IMR-90 (cell line): ENCODE results near the gene SVEP1. TPM values are rescaled to one million over a fixed set of nuclear protein-coding genes. Genes with fewer than 3 reads are reported as not detected.

Source experiments
- ATAC-seq: fragments of 200-7000 bp; cut with Tn5 transposase; 2 replicates; pipeline ENCODE4 v1.9.1; 2020; ENCODE audit warnings: low read depth, mild to moderate bottlenecking, moderate library complexity
- BruUV-seq: library from RNA; stranded (reverse); fragments of 400-500 nt; replicated peaks from 2 replicates; lab custom pipeline; 2021; lab: Mats Ljungman, UMichigan
- CTCF ChIA-PET: fragments of 300-600 bp; formaldehyde crosslinking; extraction: SDS; loops from one replicate; lab custom pipeline; 2021; ENCODE audit warnings: antibody characterized with exemption; lab: Yijun Ruan, JAX
- POLR2A ChIA-PET: fragments of 300-600 bp; sonication (Branson Sonifier 250); formaldehyde crosslinking; loops from one replicate; lab custom pipeline; 2022; ENCODE audit warnings: antibody characterized with exemption; ENCODE audit not compliant: unreplicated experiment; lab: Charles Lee
- DNase-seq: peaks from one replicate; pipeline ENCODE4 v3.0.0; 2013
- H2AFZ ChIP-seq: replicated peaks from 2 replicates; pipeline ENCODE3; 2013; ENCODE audit warnings: low read length, mild to moderate bottlenecking; ENCODE audit not compliant: poor library complexity
- H2AK5ac ChIP-seq: 2 replicates; pipeline ENCODE4 v1.6.1; 2013; ENCODE audit warnings: low read depth, low read length, inconsistent platforms
- H2AK9ac ChIP-seq: replicated peaks from 2 replicates; pipeline ENCODE3; 2013; ENCODE audit warnings: mild to moderate bottlenecking, low read depth, low read length, moderate library complexity; ENCODE audit not compliant: poor library complexity
- H2BK120ac ChIP-seq: 2 replicates; pipeline ENCODE4 v1.6.1; 2013; ENCODE audit warnings: low read depth, low read length, inconsistent platforms
- H2BK15ac ChIP-seq: 3 replicates; pipeline ENCODE4 v1.6.1; 2013; ENCODE audit warnings: low read depth, low read length, inconsistent platforms
- H2BK20ac ChIP-seq: 2 replicates; pipeline ENCODE4 v1.6.1; 2013; ENCODE audit warnings: low read depth, mild to moderate bottlenecking, inconsistent platforms, low read length, moderate library complexity
- H2BK5ac ChIP-seq: 2 replicates; pipeline ENCODE4 v1.6.1; 2013; ENCODE audit warnings: mild to moderate bottlenecking, low read depth, low read length, inconsistent platforms; ENCODE audit not compliant: poor library complexity, severe bottlenecking
- H3K14ac ChIP-seq: replicated peaks from 2 replicates; pipeline ENCODE4 v1.6.1; 2013; ENCODE audit warnings: low read depth, low read length, inconsistent platforms
- H3K18ac ChIP-seq: 2 replicates; pipeline ENCODE4 v1.6.1; 2013; ENCODE audit warnings: low read depth, low read length, control low read depth
- H3K23ac ChIP-seq: 2 replicates; pipeline ENCODE4 v1.6.1; 2013; ENCODE audit warnings: low read depth, low read length, inconsistent platforms
- H3K27ac ChIP-seq: 2 replicates; pipeline ENCODE4 v1.5.1; 2013; ENCODE audit warnings: mild to moderate bottlenecking, control low read depth, low read length; ENCODE audit not compliant: insufficient read depth
- H3K27me3 ChIP-seq: 2 replicates; pipeline ENCODE4 v1.6.1; 2013; ENCODE audit warnings: low read length; ENCODE audit not compliant: control insufficient read depth, insufficient read depth
- H3K36me3 ChIP-seq: 2 replicates; pipeline ENCODE4 v1.6.1; 2013; ENCODE audit warnings: low read length, mixed read lengths; ENCODE audit not compliant: control insufficient read depth, insufficient read depth
- H3K4ac ChIP-seq: 2 replicates; pipeline ENCODE4 v1.6.1; 2013; ENCODE audit warnings: low read depth, low read length, inconsistent platforms
- H3K4me1 ChIP-seq: 2 replicates; pipeline ENCODE4 v1.6.1; 2013; ENCODE audit warnings: low read length, mixed read lengths; ENCODE audit not compliant: control insufficient read depth, insufficient read depth
- H3K4me2 ChIP-seq: 2 replicates; pipeline ENCODE4 v1.6.1; 2013; ENCODE audit warnings: low read depth, mild to moderate bottlenecking, control low read depth, low read length, moderate library complexity
- H3K4me3 ChIP-seq: 2 replicates; pipeline ENCODE4 v1.5.1; 2013; ENCODE audit warnings: low read depth, mild to moderate bottlenecking, control low read depth, low read length, moderate library complexity; ENCODE audit not compliant: insufficient read depth
- H3K56ac ChIP-seq: 2 replicates; pipeline ENCODE4 v1.6.1; 2013; ENCODE audit warnings: low read length, inconsistent platforms; ENCODE audit not compliant: insufficient read depth; ENCODE audit errors: extremely low read depth
- H3K79me1 ChIP-seq, 2 experiments: 2 replicates each; pipeline ENCODE4 v1.6.1; 2013; ENCODE audit warnings: low read length in 2 of 2, inconsistent platforms in 1 of 2, low read depth in 1 of 2
- H3K9ac ChIP-seq: 2 replicates; pipeline ENCODE4 v1.6.1; 2013; ENCODE audit warnings: low read depth, low read length, control low read depth
- H3K9me1 ChIP-seq: 2 replicates; pipeline ENCODE4 v1.6.1; 2013; ENCODE audit warnings: low read length, inconsistent platforms; ENCODE audit not compliant: insufficient read depth
- H3K9me3 ChIP-seq: 2 replicates; pipeline ENCODE4 v1.6.1; 2013; ENCODE audit warnings: low read length; ENCODE audit not compliant: control insufficient read depth, insufficient read depth
- H4K20me1 ChIP-seq: 2 replicates; pipeline ENCODE4 v1.6.1; 2013; ENCODE audit warnings: low read length, inconsistent platforms; ENCODE audit not compliant: insufficient read depth
- H4K5ac ChIP-seq: 2 replicates; pipeline ENCODE4 v1.6.1; 2013; ENCODE audit warnings: mild to moderate bottlenecking, low read depth, low read length, control low read depth
- H4K8ac ChIP-seq, 2 experiments: 2 replicates each; pipeline ENCODE4 v1.6.1; 2013; ENCODE audit warnings: low read depth in 2 of 2, low read length in 2 of 2, control low read depth in 1 of 2, inconsistent platforms in 1 of 2
- H4K91ac ChIP-seq: 2 replicates; pipeline ENCODE4 v1.6.1; 2013; ENCODE audit warnings: low read depth, low read length, inconsistent platforms; ENCODE audit not compliant: insufficient read depth
- BHLHE40 ChIP-seq: fragments of 150-350 bp; IDR thresholded peaks from 2 replicates; pipeline ENCODE4 v1.6.1; 2016; ENCODE audit warnings: mild to moderate bottlenecking, low read depth, low read length
- CEBPB ChIP-seq: IDR thresholded peaks from 2 replicates; pipeline ENCODE4 v1.6.1; 2012; ENCODE audit warnings: low read depth, low read length, improper control_type of control experiment
- CHD1 ChIP-seq: IDR thresholded peaks from 2 replicates; pipeline ENCODE4 v1.6.1; 2012; ENCODE audit warnings: low read depth, low read length, improper control_type of control experiment
- FOS ChIP-seq: fragments of 150-350 bp; IDR thresholded peaks from 2 replicates; pipeline ENCODE4 v1.6.1; 2016; ENCODE audit warnings: low read depth, low read length
- MAFK ChIP-seq: IDR thresholded peaks from 2 replicates; pipeline ENCODE4 v1.6.1; 2012; ENCODE audit warnings: low read depth, low read length, improper control_type of control experiment
- MAZ ChIP-seq: IDR thresholded peaks from 2 replicates; pipeline ENCODE4 v1.6.1; 2012; ENCODE audit warnings: low read depth, mild to moderate bottlenecking, low read length, improper control_type of control experiment, moderate library complexity, borderline replicate concordance
- MXI1 ChIP-seq: IDR thresholded peaks from 2 replicates; pipeline ENCODE4 v1.6.1; 2012; ENCODE audit warnings: low read depth, mild to moderate bottlenecking, low read length, moderate library complexity, borderline replicate concordance
- NFE2L2 ChIP-seq: fragments of 150-350 bp; IDR thresholded peaks from 2 replicates; pipeline ENCODE4 v1.6.1; 2016; ENCODE audit warnings: low read depth, mild to moderate bottlenecking, low read length
- POLR2A ChIP-seq: IDR thresholded peaks from 2 replicates; pipeline ENCODE4 v1.6.1; 2012; ENCODE audit warnings: mild to moderate bottlenecking, low read depth, low read length
- RAD21 ChIP-seq: IDR thresholded peaks from 2 replicates; pipeline ENCODE4 v1.6.1; 2012; ENCODE audit warnings: low read length, improper control_type of control experiment
- RCOR1 ChIP-seq: IDR thresholded peaks from 2 replicates; pipeline ENCODE4 v1.6.1; 2012; ENCODE audit warnings: mild to moderate bottlenecking, low read length, improper control_type of control experiment; ENCODE audit not compliant: insufficient replicate concordance
- RFX5 ChIP-seq: IDR thresholded peaks from 2 replicates; pipeline ENCODE4 v1.8.0; 2012; ENCODE audit warnings: low read depth, mild to moderate bottlenecking, low read length, moderate library complexity
- SMC3 ChIP-seq: fragments of 150-350 bp; IDR thresholded peaks from 2 replicates; pipeline ENCODE4 v1.6.1; 2016; ENCODE audit warnings: low read depth, mild to moderate bottlenecking, antibody characterized with exemption, low read length, moderate library complexity
- USF2 ChIP-seq: fragments of 150-350 bp; IDR thresholded peaks from 2 replicates; pipeline ENCODE4 v1.6.1; 2017; ENCODE audit warnings: mild to moderate bottlenecking, antibody characterized with exemption, low read length, low read depth
- dilution Hi-C: fragments of 300-500 bp; cut with HindIII; formaldehyde crosslinking; loops from one replicate; pipeline ENCODE4 v1.14.3; 2018; ENCODE audit warnings: low sequenced_read_pairs; ENCODE audit not compliant: unreplicated experiment
- in situ Hi-C: fragments of 300-500 bp; cut with MboI; formaldehyde crosslinking; loops from 3 replicates; pipeline ENCODE4 v1.14.3; 2019; ENCODE audit warnings: low sequenced_read_pairs, inconsistent platforms, mixed read lengths
- intact Hi-C: fragments of 100-400 bp; cut with micrococcal nuclease; formaldehyde crosslinking; loops from 2 replicates; pipeline ENCODE4 v1.10.0; 2022
- polyA plus RNA-seq, 3 experiments: library from polyadenylated mRNA; depleted of rRNA; stranded (reverse); fragments of >200 nt; gene quantifications; 2 replicates each; pipeline ENCODE4 v1.2.3, GENCODE V29; 2012; ENCODE audit warnings: low replicate concordance in 1 of 3
- total RNA-seq: library from RNA; depleted of rRNA; stranded (reverse); fragments of >200 nt; gene quantifications from 2 replicates; pipeline ENCODE4 v1.2.3, GENCODE V29; 2012
- TF ChIP-seq, protein P1 (sequence below): fragments of 150-350 bp; IDR thresholded peaks from 2 replicates; pipeline ENCODE4 v1.6.1; 2016; ENCODE audit warnings: low read depth, mild to moderate bottlenecking, low read length, moderate library complexity, borderline replicate concordance
- TF ChIP-seq, protein P2 (sequence below): conservative IDR thresholded peaks from 2 replicates; pipeline ENCODE4 v1.5.1; 2012; ENCODE audit warnings: mild to moderate bottlenecking, low read depth, low read length, improper control_type of control experiment

Gene SVEP1
- total and polyA plus RNA-seq, 2 of the 4 experiments (the other 2 are of a cell fraction): 4.8 to 16.7 TPM

DNA sequence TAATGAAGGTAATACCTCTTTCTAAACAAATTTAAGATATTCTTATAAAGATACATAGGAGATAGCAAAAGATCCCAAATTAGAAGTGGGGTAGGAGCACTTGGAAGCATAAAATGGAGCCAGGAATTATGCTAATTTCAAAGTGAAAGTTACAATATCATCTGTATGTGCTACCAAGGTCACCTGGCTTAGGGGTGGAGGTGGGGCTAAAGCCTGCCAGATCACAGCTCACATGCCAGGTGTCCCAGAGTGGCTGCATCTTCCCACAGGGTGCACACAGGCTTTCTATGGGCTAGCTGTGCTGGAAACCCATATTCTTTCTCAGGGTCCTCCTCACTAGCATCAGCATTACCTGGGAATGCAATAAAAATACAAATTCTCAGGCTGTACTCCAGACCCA is 123.7 kb downstream of the SVEP1 start:
- ChIA-PET CTCF (no interaction called here), POLR2A (no interaction called here)
- dilution Hi-C loops: no loop called here
- H3K14ac ChIP-seq: no peak overlapping the region
- no peak overlapping the region for H2AK9ac ChIP-seq
- H3K56ac ChIP-seq: no peak overlapping the region
- no peak overlapping the region for H4K5ac ChIP-seq
- H3K9me3 ChIP-seq: no peaks in the 10 kb centered on the region
- intact Hi-C loops: no loop called here
- H2BK15ac ChIP-seq: no peak overlapping the region
- no peak overlapping the region for H2AFZ ChIP-seq
- H2BK120ac ChIP-seq: no peak overlapping the region
- H2AK5ac ChIP-seq: no peak overlapping the region
- H4K20me1 ChIP-seq: no peaks in the 10 kb centered on the region
- H3K4me3 ChIP-seq: no peak overlapping the region
- H3K27ac ChIP-seq: no peak overlapping the region
- no peak overlapping the region for H2BK5ac ChIP-seq
- no peak overlapping the region for H2BK20ac ChIP-seq
- no peaks in the 10 kb centered on the region; a peak in 1 of 4 replicates for H3K79me1 ChIP-seq
- H3K36me3 ChIP-seq: peaks cover 6% of the 10 kb centered on the region
- no peak overlapping the region for H3K18ac ChIP-seq
- no peaks in the 10 kb centered on the region for H3K27me3 ChIP-seq
- H3K4ac ChIP-seq: no peak overlapping the region
- ATAC-seq (no peak), DNase-seq (no peak)
- TF ChIP-seq MAZ: no peak
- no peak for TF ChIP-seq NFE2L2
- no peak for TF ChIP-seq RAD21
- TF ChIP-seq RFX5: no peak
- TF ChIP-seq CEBPB: no peak
- TF ChIP-seq, protein P1, sequence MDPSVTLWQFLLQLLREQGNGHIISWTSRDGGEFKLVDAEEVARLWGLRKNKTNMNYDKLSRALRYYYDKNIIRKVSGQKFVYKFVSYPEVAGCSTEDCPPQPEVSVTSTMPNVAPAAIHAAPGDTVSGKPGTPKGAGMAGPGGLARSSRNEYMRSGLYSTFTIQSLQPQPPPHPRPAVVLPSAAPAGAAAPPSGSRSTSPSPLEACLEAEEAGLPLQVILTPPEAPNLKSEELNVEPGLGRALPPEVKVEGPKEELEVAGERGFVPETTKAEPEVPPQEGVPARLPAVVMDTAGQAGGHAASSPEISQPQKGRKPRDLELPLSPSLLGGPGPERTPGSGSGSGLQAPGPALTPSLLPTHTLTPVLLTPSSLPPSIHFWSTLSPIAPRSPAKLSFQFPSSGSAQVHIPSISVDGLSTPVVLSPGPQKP: no peak
- no peak for TF ChIP-seq USF2
- no peak for TF ChIP-seq BHLHE40
- TF ChIP-seq FOS: no peak
- TF ChIP-seq POLR2A: no peak
- TF ChIP-seq MXI1: no peak
- no peak for TF ChIP-seq SMC3
- TF ChIP-seq RCOR1: no peak
- TF ChIP-seq, protein P2, sequence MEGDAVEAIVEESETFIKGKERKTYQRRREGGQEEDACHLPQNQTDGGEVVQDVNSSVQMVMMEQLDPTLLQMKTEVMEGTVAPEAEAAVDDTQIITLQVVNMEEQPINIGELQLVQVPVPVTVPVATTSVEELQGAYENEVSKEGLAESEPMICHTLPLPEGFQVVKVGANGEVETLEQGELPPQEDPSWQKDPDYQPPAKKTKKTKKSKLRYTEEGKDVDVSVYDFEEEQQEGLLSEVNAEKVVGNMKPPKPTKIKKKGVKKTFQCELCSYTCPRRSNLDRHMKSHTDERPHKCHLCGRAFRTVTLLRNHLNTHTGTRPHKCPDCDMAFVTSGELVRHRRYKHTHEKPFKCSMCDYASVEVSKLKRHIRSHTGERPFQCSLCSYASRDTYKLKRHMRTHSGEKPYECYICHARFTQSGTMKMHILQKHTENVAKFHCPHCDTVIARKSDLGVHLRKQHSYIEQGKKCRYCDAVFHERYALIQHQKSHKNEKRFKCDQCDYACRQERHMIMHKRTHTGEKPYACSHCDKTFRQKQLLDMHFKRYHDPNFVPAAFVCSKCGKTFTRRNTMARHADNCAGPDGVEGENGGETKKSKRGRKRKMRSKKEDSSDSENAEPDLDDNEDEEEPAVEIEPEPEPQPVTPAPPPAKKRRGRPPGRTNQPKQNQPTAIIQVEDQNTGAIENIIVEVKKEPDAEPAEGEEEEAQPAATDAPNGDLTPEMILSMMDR: no peak
- TF ChIP-seq MAFK: no peak
- TF ChIP-seq CHD1: no peak
- no peak overlapping the region for H3K9ac ChIP-seq
- BruUV-seq: no TSS peak
- no peak overlapping the region for H3K4me2 ChIP-seq
- no peak overlapping the region for H4K8ac ChIP-seq
- H3K23ac ChIP-seq: no peak overlapping the region
- no peak overlapping the region for H4K91ac ChIP-seq
- H3K4me1 ChIP-seq: no peaks in the 10 kb centered on the region
- H3K9me1 ChIP-seq: no peaks in the 10 kb centered on the region; the same call in 1 of the 2 replicates
- in situ Hi-C loops: no loop called here
